Tibial nerve (tissue), 4 donors: ENCODE data around the gene NTRK3. TPM values are rescaled to one million over a fixed set of nuclear protein-coding genes. Genes with fewer than 3 reads are reported as not detected.

Experiments
- DNase-seq, 2 donors: peaks; one replicate each; pipeline ENCODE4 v3.0.0-alpha.2; 2019; ENCODE audit warnings: low spot score in 2 of 2
- H3K27ac ChIP-seq, 4 donors: fragments of 200-600 bp; sonication (generic) in 3 of 4; one replicate each; pipeline ENCODE4 v1.5.1; 2017 to 2019; ENCODE audit warnings: mild to moderate bottlenecking in 1 of 4
- H3K27me3 ChIP-seq, 2 donors: fragments of 200-600 bp; sonication (generic) in 1 of 2; one replicate each; pipeline versions ENCODE4 v1.5.1 to v1.6.0; 2017 to 2019
- H3K36me3 ChIP-seq, 3 donors: fragments of 200-600 bp; sonication (generic); one replicate each; pipeline ENCODE4 v1.5.1; 2018 to 2019
- H3K4me1 ChIP-seq, 4 donors: fragments of 200-600 bp; sonication (generic) in 3 of 4; one replicate each; pipeline ENCODE4 v1.5.1; 2017 to 2019
- H3K4me3 ChIP-seq, 4 donors: fragments of 200-600 bp; sonication (generic) in 3 of 4; one replicate each; pipeline ENCODE4 v1.5.1; 2017 to 2019; ENCODE audit warnings: mild to moderate bottlenecking in 1 of 4, moderate library complexity in 1 of 4
- H3K9me3 ChIP-seq, 4 donors: fragments of 200-600 bp; sonication (generic) in 3 of 4; one replicate each; pipeline ENCODE4 v1.5.1; 2017 to 2019
- EP300 ChIP-seq, 2 donors: sonication (generic); formaldehyde crosslinking; IDR thresholded peaks; one replicate each; pipeline ENCODE4 v1.6.1; 2017; ENCODE audit warnings: antibody characterized with exemption in 2 of 2, mild to moderate bottlenecking in 1 of 2
- POLR2A ChIP-seq, 2 donors: fragments of 450-650 bp; IDR thresholded peaks; one replicate each; pipeline ENCODE4 v1.6.1; 2017; ENCODE audit warnings: antibody characterized with exemption in 2 of 2, mild to moderate bottlenecking in 2 of 2, moderate library complexity in 2 of 2
- WGBS, 2 donors: methylation state at CpG; one replicate each; pipeline ENCODE4 v1.1.5; 2018; 5-methylcytosine and 5-hydroxymethylcytosine counted together
- total RNA-seq, 4 donors: library from RNA; depleted of rRNA; stranded (reverse); fragments of >200 nt; gene quantifications; one replicate each; pipeline ENCODE4 v1.1.0, GENCODE V29; 2016
- TF ChIP-seq, protein P1 (sequence below), 5 experiments: fragments of 200-600 bp in 3 of 5; fragments of 450-650 bp in 2 of 5; sonication (generic) in 3 of 5; IDR thresholded peaks; one replicate each; pipeline ENCODE4 v1.5.1; 2016 to 2019; ENCODE audit warnings: antibody characterized with exemption in 5 of 5, mild to moderate bottlenecking in 3 of 5, moderate library complexity in 2 of 5

Gene NTRK3
- total RNA-seq, 4 donors from 2014 or later, result 53.4 to 85.9 (median 83.6) TPM

- TF ChIP-seq, protein P1, sequence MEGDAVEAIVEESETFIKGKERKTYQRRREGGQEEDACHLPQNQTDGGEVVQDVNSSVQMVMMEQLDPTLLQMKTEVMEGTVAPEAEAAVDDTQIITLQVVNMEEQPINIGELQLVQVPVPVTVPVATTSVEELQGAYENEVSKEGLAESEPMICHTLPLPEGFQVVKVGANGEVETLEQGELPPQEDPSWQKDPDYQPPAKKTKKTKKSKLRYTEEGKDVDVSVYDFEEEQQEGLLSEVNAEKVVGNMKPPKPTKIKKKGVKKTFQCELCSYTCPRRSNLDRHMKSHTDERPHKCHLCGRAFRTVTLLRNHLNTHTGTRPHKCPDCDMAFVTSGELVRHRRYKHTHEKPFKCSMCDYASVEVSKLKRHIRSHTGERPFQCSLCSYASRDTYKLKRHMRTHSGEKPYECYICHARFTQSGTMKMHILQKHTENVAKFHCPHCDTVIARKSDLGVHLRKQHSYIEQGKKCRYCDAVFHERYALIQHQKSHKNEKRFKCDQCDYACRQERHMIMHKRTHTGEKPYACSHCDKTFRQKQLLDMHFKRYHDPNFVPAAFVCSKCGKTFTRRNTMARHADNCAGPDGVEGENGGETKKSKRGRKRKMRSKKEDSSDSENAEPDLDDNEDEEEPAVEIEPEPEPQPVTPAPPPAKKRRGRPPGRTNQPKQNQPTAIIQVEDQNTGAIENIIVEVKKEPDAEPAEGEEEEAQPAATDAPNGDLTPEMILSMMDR (IDR thresholded peaks at IDR 0.05), result no peak
- TF ChIP-seq EP300 (IDR thresholded peaks at IDR 0.05), result no peak
- no peak for TF ChIP-seq POLR2A (IDR thresholded peaks at IDR 0.05)
- 57 to 60% methylated on average over 2 of the region's 2 CpGs for WGBS, 2 donors
- H3K36me3 ChIP-seq, result no peaks in the 10 kb centered on the region
- H3K27ac ChIP-seq, result no peak overlapping the region
- no peaks in the 10 kb centered on the region for H3K4me1 ChIP-seq
- DNase-seq, result no peak
- no peak overlapping the region for H3K4me3 ChIP-seq
- H3K9me3 ChIP-seq, result no peaks in the 10 kb centered on the region
- no peaks in the 10 kb centered on the region for H3K27me3 ChIP-seq
Observed at GRCh38 chr15:87858651-87859050, 397.9 kb downstream of the NTRK3 start.

GRCh38 chr15:87851497-87851896 is 405.0 kb downstream of the NTRK3 start:
- Histone ChIP-seq H3K9me3 (no peaks in the 10 kb centered on the region), H3K36me3 (no peaks in the 10 kb centered on the region), H3K4me3 (no peak overlapping the region), H3K27ac (no peak overlapping the region), H3K4me1 (no peaks in the 10 kb centered on the region), H3K27me3 (no peaks in the 10 kb centered on the region)
- 92 to 97% methylated on average over 2 of the region's 2 CpGs for WGBS, 2 donors
- DNase-seq, result no peak
- no peak for TF ChIP-seq POLR2A (IDR thresholded peaks at IDR 0.05)
- TF ChIP-seq, protein P1 (IDR thresholded peaks at IDR 0.05), result no peak

- TF ChIP-seq, protein P1 (IDR thresholded peaks at IDR 0.05), result no peak
- TF ChIP-seq POLR2A (IDR thresholded peaks at IDR 0.05), result no peak
- TF ChIP-seq EP300 (IDR thresholded peaks at IDR 0.05), result no peak
- no peaks in the 10 kb centered on the region for H3K27me3 ChIP-seq
- no peak overlapping the region for H3K4me3 ChIP-seq
- no peak for DNase-seq
- no peaks in the 10 kb centered on the region for H3K9me3 ChIP-seq
- H3K36me3 ChIP-seq, result no peaks in the 10 kb centered on the region
- WGBS, 2 donors, result 56 to 60% methylated on average over 4 of the region's 4 CpGs
- H3K4me1 ChIP-seq, result no peaks in the 10 kb centered on the region
- no peak overlapping the region for H3K27ac ChIP-seq
Observed at GRCh38 chr15:87850916-87851315, 405.6 kb downstream of the NTRK3 start.

DNA sequence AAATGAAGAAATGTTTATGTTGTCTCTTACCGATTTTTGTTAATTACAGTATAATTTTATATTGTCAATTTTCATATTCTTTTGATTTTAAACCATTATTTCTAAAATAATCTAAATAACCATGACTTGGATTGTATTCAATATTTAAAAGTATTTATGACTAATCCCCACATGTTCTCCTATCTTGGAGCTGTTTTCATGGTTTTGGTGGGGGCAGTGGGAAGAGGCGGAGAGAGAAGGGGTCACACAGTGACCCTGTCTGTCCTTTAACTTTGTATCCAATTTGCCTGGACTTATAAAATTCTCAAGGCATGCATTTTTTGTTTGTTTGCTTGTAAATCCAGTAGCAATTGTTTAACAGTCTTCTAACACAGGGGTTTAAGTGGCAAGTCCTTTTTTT is 407.4 kb downstream of the NTRK3 start:
- TF ChIP-seq, protein P1 (IDR thresholded peaks at IDR 0.05), result no peak
- TF ChIP-seq EP300 (IDR thresholded peaks at IDR 0.05), result no peak
- no peak for TF ChIP-seq POLR2A (IDR thresholded peaks at IDR 0.05)
- 50 to 56% methylated on average over 2 of the region's 2 CpGs for WGBS, 2 donors
- no peaks in the 10 kb centered on the region for H3K9me3 ChIP-seq

GRCh38 chr15:87848012-87848411 is 408.5 kb downstream of the NTRK3 start:
- Histone ChIP-seq H3K27me3 (no peaks in the 10 kb centered on the region), H3K27ac (no peak overlapping the region), H3K36me3 (no peaks in the 10 kb centered on the region), H3K4me1 (no peaks in the 10 kb centered on the region), H3K4me3 (no peak overlapping the region), H3K9me3 (no peaks in the 10 kb centered on the region)
- TF ChIP-seq EP300 (IDR thresholded peaks at IDR 0.05) (no peak), POLR2A (IDR thresholded peaks at IDR 0.05) (no peak)
- TF ChIP-seq, protein P1 (IDR thresholded peaks at IDR 0.05), result no peak
- DNase-seq, result no peak
- WGBS, 2 donors, result 81 to 90% methylated on average over 1 of the region's 1 CpG

More for the DNA sequence above, 407.4 kb downstream of the NTRK3 start:
- no peaks in the 10 kb centered on the region for H3K27me3 ChIP-seq
- DNase-seq, result no peak
- H3K4me3 ChIP-seq, result no peak overlapping the region
- H3K27ac ChIP-seq, result no peak overlapping the region
- no peaks in the 10 kb centered on the region for H3K4me1 ChIP-seq
- no peaks in the 10 kb centered on the region for H3K36me3 ChIP-seq
